Measurements from ENCODE around the gene KPTN.

Gene KPTN

GRCh38 chr19:47520839-47521238, 36.8 kb upstream of the KPTN start:
- no peak for TF ChIP-seq EZH2phosphoT487 (IDR thresholded peaks at IDR 0.05; ENCODE audit: borderline replicate concordance, low read length)
- TF ChIP-seq, protein P1, sequence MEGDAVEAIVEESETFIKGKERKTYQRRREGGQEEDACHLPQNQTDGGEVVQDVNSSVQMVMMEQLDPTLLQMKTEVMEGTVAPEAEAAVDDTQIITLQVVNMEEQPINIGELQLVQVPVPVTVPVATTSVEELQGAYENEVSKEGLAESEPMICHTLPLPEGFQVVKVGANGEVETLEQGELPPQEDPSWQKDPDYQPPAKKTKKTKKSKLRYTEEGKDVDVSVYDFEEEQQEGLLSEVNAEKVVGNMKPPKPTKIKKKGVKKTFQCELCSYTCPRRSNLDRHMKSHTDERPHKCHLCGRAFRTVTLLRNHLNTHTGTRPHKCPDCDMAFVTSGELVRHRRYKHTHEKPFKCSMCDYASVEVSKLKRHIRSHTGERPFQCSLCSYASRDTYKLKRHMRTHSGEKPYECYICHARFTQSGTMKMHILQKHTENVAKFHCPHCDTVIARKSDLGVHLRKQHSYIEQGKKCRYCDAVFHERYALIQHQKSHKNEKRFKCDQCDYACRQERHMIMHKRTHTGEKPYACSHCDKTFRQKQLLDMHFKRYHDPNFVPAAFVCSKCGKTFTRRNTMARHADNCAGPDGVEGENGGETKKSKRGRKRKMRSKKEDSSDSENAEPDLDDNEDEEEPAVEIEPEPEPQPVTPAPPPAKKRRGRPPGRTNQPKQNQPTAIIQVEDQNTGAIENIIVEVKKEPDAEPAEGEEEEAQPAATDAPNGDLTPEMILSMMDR (IDR thresholded peaks at IDR 0.05; ENCODE audit: low read depth, low read length, poor library complexity, severe bottlenecking), result no peak
- Histone ChIP-seq H3K9me3 (ENCODE audit: control insufficient read depth, insufficient read depth, low read length) (no peaks in the 10 kb centered on the region), H3K27me3 (ENCODE audit: control insufficient read depth, low read length) (no peaks in the 10 kb centered on the region), H3K4me2 (ENCODE audit: low read length) (no peak overlapping the region), H3K4me3 (ENCODE audit: low read length) (no peak overlapping the region), H3K36me3 (ENCODE audit: control insufficient read depth, low read length) (no peaks in the 10 kb centered on the region), H4K20me1 (ENCODE audit: control insufficient read depth, insufficient read depth, low read depth, low read length) (no peaks in the 10 kb centered on the region), H3F3A (ENCODE audit: control insufficient read depth, insufficient read depth) (peaks cover 9% of the 10 kb centered on the region; the same call in 1 of the 2 replicates), H3K27ac (ENCODE audit: low read depth, low read length) (no peak overlapping the region), H3K79me2 (ENCODE audit: control insufficient read depth, low read length) (no peaks in the 10 kb centered on the region), H3K9me2 (replicated peaks; ENCODE audit: control insufficient read depth, low read length) (no peaks in the 10 kb centered on the region), H3K4me1 (ENCODE audit: control insufficient read depth, low read length) (peaks cover 71% of the 10 kb centered on the region)

DNA sequence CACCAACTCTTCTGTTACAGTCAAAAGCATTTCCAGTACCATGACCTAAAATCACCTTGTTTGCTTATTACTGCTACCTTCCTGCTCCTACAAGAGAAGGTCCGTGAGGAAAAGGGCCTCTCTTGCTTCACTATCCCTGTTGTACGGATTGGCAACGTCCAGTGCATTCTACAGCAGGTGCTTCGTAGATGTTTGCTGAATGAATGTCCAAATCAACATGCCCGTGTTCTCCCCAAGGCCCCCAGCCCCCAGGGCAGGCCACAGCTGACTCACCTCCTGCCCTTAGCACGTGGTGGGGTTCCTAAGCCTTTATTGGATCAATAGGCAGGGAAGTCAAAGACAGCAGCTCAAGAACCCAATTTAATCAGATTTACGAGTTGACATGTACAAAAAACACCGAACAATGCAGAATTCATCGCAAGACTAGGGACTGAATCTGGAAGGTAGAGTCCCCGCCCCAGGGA, 36.4 kb upstream of the KPTN start:
- Histone ChIP-seq H4K20me1 (ENCODE audit: control insufficient read depth, insufficient read depth, low read depth, low read length) (no peaks in the 10 kb centered on the region), H3K9me2 (replicated peaks; ENCODE audit: control insufficient read depth, low read length) (no peaks in the 10 kb centered on the region), H3K27ac (ENCODE audit: low read depth, low read length) (no peak overlapping the region), H3K79me2 (ENCODE audit: control insufficient read depth, low read length) (no peaks in the 10 kb centered on the region), H3K36me3 (ENCODE audit: control insufficient read depth, low read length) (no peaks in the 10 kb centered on the region), H3F3A (ENCODE audit: control insufficient read depth, insufficient read depth) (peaks cover 9% of the 10 kb centered on the region; the same call in 1 of the 2 replicates), H3K4me3 (ENCODE audit: low read length) (no peak overlapping the region), H3K4me1 (ENCODE audit: control insufficient read depth, low read length) (peaks cover 75% of the 10 kb centered on the region), H3K27me3 (ENCODE audit: control insufficient read depth, low read length) (no peaks in the 10 kb centered on the region), H3K4me2 (ENCODE audit: low read length) (no peak overlapping the region), H3K9me3 (ENCODE audit: control insufficient read depth, insufficient read depth, low read length) (no peaks in the 10 kb centered on the region)
- TF ChIP-seq EZH2phosphoT487 (IDR thresholded peaks at IDR 0.05; ENCODE audit: borderline replicate concordance, low read length), result no peak
- TF ChIP-seq, protein P1 (IDR thresholded peaks at IDR 0.05; ENCODE audit: low read depth, low read length, poor library complexity, severe bottlenecking), result no peak

DNA sequence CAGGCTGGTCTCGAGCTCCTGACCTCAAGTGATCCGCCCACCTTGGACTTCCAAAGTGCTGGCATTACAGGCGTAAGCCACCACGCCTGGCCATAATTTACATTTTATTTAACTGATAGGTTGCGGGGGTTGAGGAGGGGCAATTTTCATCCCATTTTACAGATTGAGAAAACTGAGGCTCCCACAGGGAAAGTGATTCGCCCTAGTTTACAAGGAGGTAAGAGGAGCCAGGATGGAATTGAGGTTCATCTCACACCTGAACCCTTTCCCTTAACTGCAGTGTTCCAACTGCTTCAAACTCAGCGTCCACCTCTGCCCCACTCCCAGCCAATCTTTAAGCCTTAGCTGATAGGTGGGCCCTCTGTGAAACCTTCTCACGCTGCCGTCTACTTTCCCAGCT, 34.8 kb upstream of the KPTN start:
- no peak for TF ChIP-seq EZH2phosphoT487 (IDR thresholded peaks at IDR 0.05; ENCODE audit: borderline replicate concordance, low read length)
- TF ChIP-seq, protein P1 (IDR thresholded peaks at IDR 0.05; ENCODE audit: low read depth, low read length, poor library complexity, severe bottlenecking), result no peak
- peak overlapping the region; percentile 50 for H3K4me2 ChIP-seq (ENCODE audit: low read length)
- no peak overlapping the region for H3K4me3 ChIP-seq (ENCODE audit: low read length)
- no peaks in the 10 kb centered on the region for H4K20me1 ChIP-seq (ENCODE audit: control insufficient read depth, insufficient read depth, low read depth, low read length)
- peak overlapping the region; percentile 69 for H3K27ac ChIP-seq (ENCODE audit: low read depth, low read length)
- peaks cover 3% of the 10 kb centered on the region for H3K36me3 ChIP-seq (ENCODE audit: control insufficient read depth, low read length)
- H3K27me3 ChIP-seq (ENCODE audit: control insufficient read depth, low read length), result no peaks in the 10 kb centered on the region
- H3K4me1 ChIP-seq (ENCODE audit: control insufficient read depth, low read length), result peaks cover 75% of the 10 kb centered on the region
- peaks cover 10% of the 10 kb centered on the region for H3K79me2 ChIP-seq (ENCODE audit: control insufficient read depth, low read length)
- no peaks in the 10 kb centered on the region for H3K9me2 ChIP-seq (replicated peaks; ENCODE audit: control insufficient read depth, low read length)
- peaks cover 9% of the 10 kb centered on the region; the same call in 1 of the 2 replicates for H3F3A ChIP-seq (ENCODE audit: control insufficient read depth, insufficient read depth)
- no peaks in the 10 kb centered on the region for H3K9me3 ChIP-seq (ENCODE audit: control insufficient read depth, insufficient read depth, low read length)

All from DOHH2 (cell line).